Natural killer cell (primary cell): ENCODE results near the gene ANKRD44. TPM values are rescaled to one million over a fixed set of nuclear protein-coding genes. Genes with fewer than 3 reads are reported as not detected.
A peak's percentile ranks its signal among the peaks of the same experiment; 100 is the strongest.

Source experiments
- ATAC-seq, 3 donors: fragments of 150-1000 bp in 2 of 3; fragments of 200-7000 bp in 1 of 3; cut with Tn5 transposase; 1 replicate in 1 of 3; 2 replicates in 2 of 3; pipeline ENCODE4 v1.10.0; 2021; ENCODE audit warnings: mild to moderate bottlenecking in 2 of 3, moderate library complexity in 2 of 3
- DNase-seq, 2 donors: peaks; one replicate each; pipeline versions ENCODE4 v3.0.0 to v3.0.0-alpha.2; 2013 to 2021; ENCODE audit warnings: mixed read lengths in 1 of 2
- H3K27ac ChIP-seq: one replicate; pipeline ENCODE4 v1.5.1; 2013; ENCODE audit warnings: mild to moderate bottlenecking, low read length
- H3K27me3 ChIP-seq: one replicate; pipeline ENCODE4 v1.6.1; 2013; ENCODE audit warnings: low read length; ENCODE audit not compliant: control insufficient read depth, insufficient read depth
- H3K36me3 ChIP-seq: one replicate; pipeline ENCODE4 v1.6.1; 2013; ENCODE audit warnings: low read length; ENCODE audit not compliant: control insufficient read depth, insufficient read depth
- H3K4me1 ChIP-seq: one replicate; pipeline ENCODE4 v1.6.1; 2013; ENCODE audit warnings: low read length; ENCODE audit not compliant: control insufficient read depth, insufficient read depth
- H3K4me3 ChIP-seq: one replicate; pipeline ENCODE4 v1.5.1; 2013; ENCODE audit warnings: low read length
- H3K9me3 ChIP-seq: one replicate; pipeline ENCODE4 v1.6.1; 2013; ENCODE audit warnings: low read length; ENCODE audit not compliant: control insufficient read depth, insufficient read depth
- H3K27ac Mint-ChIP-seq, 2 donors: one replicate each; pipeline ENCODE4 v1.8.0; 2022; ENCODE audit warnings: mild to moderate bottlenecking in 2 of 2, mixed read lengths in 2 of 2, moderate library complexity in 1 of 2
- H3K27me3 Mint-ChIP-seq, 2 donors: one replicate each; pipeline ENCODE4 v1.8.0; 2022; ENCODE audit warnings: low read depth in 2 of 2, mixed read lengths in 2 of 2
- H3K36me3 Mint-ChIP-seq: one replicate; pipeline ENCODE4 v1.8.0; 2022; ENCODE audit warnings: mixed read lengths
- H3K4me1 Mint-ChIP-seq, 2 donors: one replicate each; pipeline ENCODE4 v1.8.0; 2022; ENCODE audit warnings: mixed read lengths in 2 of 2
- H3K4me3 Mint-ChIP-seq: one replicate; pipeline ENCODE4 v1.8.0; 2022; ENCODE audit warnings: mild to moderate bottlenecking, moderate library complexity, mixed read lengths
- H3K9me3 Mint-ChIP-seq, 2 donors: one replicate each; pipeline ENCODE4 v1.8.0; 2022; ENCODE audit warnings: mixed read lengths in 2 of 2
- CTCF ChIP-seq: fragments of 200-600 bp; IDR thresholded peaks from one replicate; pipeline ENCODE4 v1.8.0; 2022; ENCODE audit warnings: antibody characterized with exemption
- WGBS: methylation state at CpG from one replicate; pipeline ENCODE4 v1.1.7; 2013; ENCODE audit warnings: missing lambda C conversion rate; ENCODE audit not compliant: insufficient coverage; 5-methylcytosine and 5-hydroxymethylcytosine counted together
- intact Hi-C: fragments of 100-400 bp; cut with micrococcal nuclease; formaldehyde crosslinking; loops from one replicate; pipeline ENCODE4 v1.14.2; 2022
- total RNA-seq, 4 donors: library from RNA; stranded (reverse); fragments of 120-200 nt in 1 of 4; gene quantifications; one replicate each; pipeline versions ENCODE4 v1.2.3 to v1.2.4, GENCODE V29; 2013 to 2022

Gene ANKRD44
- total RNA-seq, 3 donors from 2014 or later (not counting 1 experiment from before 2014, with no cell fraction given): 252 to 376 (median 311) TPM

GRCh38 chr2:197269815-197270214 lies 40.8 kb downstream of the ANKRD44 start:
- Mint-ChIP-seq H3K36me3 (no peaks in the 10 kb centered on the region), H3K4me1 (peaks cover 91 to 92% of the 10 kb centered on the region in 2 donors), H3K27ac (peak overlapping the region; percentile 84 to 88), H3K4me3 (no peak overlapping the region), H3K27me3 (no peaks in the 10 kb centered on the region), H3K9me3 (no peaks in the 10 kb centered on the region)
- Histone ChIP-seq H3K36me3 (no peaks in the 10 kb centered on the region), H3K4me1 (peaks cover 58% of the 10 kb centered on the region), H3K27ac (peak overlapping the region; percentile 26), H3K27me3 (no peaks in the 10 kb centered on the region), H3K4me3 (no peak overlapping the region), H3K9me3 (no peaks in the 10 kb centered on the region)
- no peak for TF ChIP-seq CTCF
- intact Hi-C loops: no loop called here
- ATAC-seq (no peak), DNase-seq (no peak)

GRCh38 chr2:197268786-197269584 lies 41.6 kb downstream of the ANKRD44 start:
- ATAC-seq (peak; percentile 24 to 64 (median 50)), DNase-seq (peak in 1 of 2 donors; percentile 76)
- Mint-ChIP-seq H3K36me3 (no peaks in the 10 kb centered on the region), H3K27ac (peak overlapping the region; percentile 84 to 88), H3K4me3 (peak overlapping the region; percentile 10), H3K27me3 (no peaks in the 10 kb centered on the region), H3K4me1 (peaks cover 92% of the 10 kb centered on the region in 2 donors), H3K9me3 (no peaks in the 10 kb centered on the region)
- Histone ChIP-seq H3K36me3 (no peaks in the 10 kb centered on the region), H3K4me1 (peaks cover 55% of the 10 kb centered on the region), H3K4me3 (no peak overlapping the region), H3K27me3 (no peaks in the 10 kb centered on the region), H3K27ac (peak overlapping the region; percentile 26), H3K9me3 (no peaks in the 10 kb centered on the region)
- intact Hi-C loops: no loop called here
- WGBS: 52% methylated on average over 6 of the region's 7 CpGs
- no peak for TF ChIP-seq CTCF

- H3K27me3 Mint-ChIP-seq: no peaks in the 10 kb centered on the region
- DNase-seq: peak in 1 of 2 donors; percentile 69
Measured at GRCh38 chr2:197266477-197266876, 44.1 kb downstream of the ANKRD44 start.

More at GRCh38 chr2:197266477-197266876, 44.1 kb downstream of the ANKRD44 start:
- peaks cover 96 to 97% of the 10 kb centered on the region in 2 donors for H3K4me1 Mint-ChIP-seq
- H3K4me1 ChIP-seq: peaks cover 65% of the 10 kb centered on the region
- no peaks in the 10 kb centered on the region for H3K36me3 Mint-ChIP-seq
- H3K27me3 ChIP-seq: no peaks in the 10 kb centered on the region
- no peaks in the 10 kb centered on the region for H3K9me3 ChIP-seq
- H3K27ac Mint-ChIP-seq: peak overlapping the region; percentile 84 to 88
- WGBS: 28% methylated on average over 3 of the region's 3 CpGs
- intact Hi-C loops: no loop called here
- H3K36me3 ChIP-seq: no peaks in the 10 kb centered on the region
- no peak for TF ChIP-seq CTCF
- no peaks in the 10 kb centered on the region for H3K9me3 Mint-ChIP-seq
- peak overlapping the region; percentile 56 for H3K27ac ChIP-seq
- peak; percentile 57 to 63 (median 57) for ATAC-seq
- H3K4me3 Mint-ChIP-seq: peak overlapping the region; percentile 78
- H3K4me3 ChIP-seq: no peak overlapping the region
